A673 (cell line): ENCODE data around the gene UBASH3A. TPM values are rescaled to one million over a fixed set of nuclear protein-coding genes. Genes with fewer than 3 reads are reported as not detected.
A peak's percentile ranks its signal among the peaks of the same experiment; 100 is the strongest.

Experiments
- BruUV-seq: library from RNA; stranded (reverse); fragments of 400-500 nt; replicated peaks from 2 replicates; lab custom pipeline; 2021; lab: Mats Ljungman, UMichigan
- CTCF ChIA-PET: fragments of 300-600 bp; sonication (Branson Sonifier 250); formaldehyde crosslinking; loops from one replicate; lab custom pipeline; 2022; ENCODE audit warnings: antibody characterized with exemption; lab: Charles Lee
- POLR2A ChIA-PET: fragments of 300-600 bp; sonication (Branson Sonifier 250); formaldehyde crosslinking; loops from one replicate; lab custom pipeline; 2022; ENCODE audit warnings: antibody characterized with exemption; ENCODE audit not compliant: low non-redundant PET; lab: Charles Lee
- DNase-seq: peaks from one replicate; pipeline ENCODE4 v3.0.0-alpha.2; 2015; ENCODE audit warnings: low spot score
- H3K27ac ChIP-seq: fragments of 200-600 bp; sonication (generic); 2 replicates; pipeline ENCODE4 v1.5.1; 2016; ENCODE audit warnings: mixed run types, low read depth, mild to moderate bottlenecking, mixed read lengths, antibody characterized with exemption, low read length; ENCODE audit not compliant: poor library complexity, severe bottlenecking
- H3K27me3 ChIP-seq: fragments of 200-600 bp; sonication (generic); replicated peaks from 2 replicates; pipeline ENCODE4 v1.6.1; 2017; ENCODE audit warnings: mixed run types, low read depth, mild to moderate bottlenecking, mixed read lengths, antibody characterized with exemption, low read length; ENCODE audit not compliant: insufficient read depth, poor library complexity
- H3K36me3 ChIP-seq: fragments of 200-600 bp; sonication (generic); 2 replicates; pipeline ENCODE4 v1.6.1; 2016; ENCODE audit warnings: mixed run types, mild to moderate bottlenecking, mixed read lengths, antibody characterized with exemption, low read length; ENCODE audit not compliant: insufficient read depth, poor library complexity, severe bottlenecking
- H3K4me1 ChIP-seq: fragments of 200-600 bp; sonication (generic); 2 replicates; pipeline ENCODE4 v1.6.1; 2017; ENCODE audit warnings: mixed run types, mild to moderate bottlenecking, mixed read lengths, antibody characterized with exemption, low read length; ENCODE audit not compliant: insufficient read depth, poor library complexity, severe bottlenecking
- H3K4me3 ChIP-seq: fragments of 200-600 bp; sonication (generic); 2 replicates; pipeline ENCODE4 v1.5.1; 2016; ENCODE audit warnings: low read depth, mixed run types, mild to moderate bottlenecking, mixed read lengths, low read length; ENCODE audit not compliant: poor library complexity, severe bottlenecking
- H3K9me3 ChIP-seq: fragments of 200-600 bp; sonication (generic); 2 replicates; pipeline ENCODE4 v1.6.1; 2016; ENCODE audit warnings: mixed run types, low read depth, mild to moderate bottlenecking, mixed read lengths, antibody characterized with exemption, low read length; ENCODE audit not compliant: poor library complexity, severe bottlenecking
- EZH2 ChIP-seq: fragments of 200-600 bp; sonication (generic); IDR thresholded peaks from 2 replicates; pipeline ENCODE4 v1.6.1; 2017; ENCODE audit warnings: borderline replicate concordance, low read depth, mild to moderate bottlenecking, mixed read lengths, antibody characterized with exemption, low read length; ENCODE audit not compliant: poor library complexity, severe bottlenecking
- intact Hi-C: fragments of 100-400 bp; cut with micrococcal nuclease; formaldehyde crosslinking; loops from one replicate; pipeline ENCODE4 v1.10.0; 2022; ENCODE audit not compliant: unreplicated experiment
- total RNA-seq: library from RNA; stranded (reverse); gene quantifications from 2 replicates; pipeline ENCODE4 v1.2.3, GENCODE V29; 2021
- TF ChIP-seq, protein P1 (sequence below): fragments of 300-800, 200-600 bp; sonication (generic); conservative IDR thresholded peaks from 2 replicates; pipeline ENCODE4 v1.5.1; 2017; ENCODE audit warnings: low read depth, mild to moderate bottlenecking, antibody characterized with exemption, low read length, moderate library complexity, mixed read lengths

UBASH3A gene
- total RNA-seq, 1 experiment from 2014 or later: not detected

DNA sequence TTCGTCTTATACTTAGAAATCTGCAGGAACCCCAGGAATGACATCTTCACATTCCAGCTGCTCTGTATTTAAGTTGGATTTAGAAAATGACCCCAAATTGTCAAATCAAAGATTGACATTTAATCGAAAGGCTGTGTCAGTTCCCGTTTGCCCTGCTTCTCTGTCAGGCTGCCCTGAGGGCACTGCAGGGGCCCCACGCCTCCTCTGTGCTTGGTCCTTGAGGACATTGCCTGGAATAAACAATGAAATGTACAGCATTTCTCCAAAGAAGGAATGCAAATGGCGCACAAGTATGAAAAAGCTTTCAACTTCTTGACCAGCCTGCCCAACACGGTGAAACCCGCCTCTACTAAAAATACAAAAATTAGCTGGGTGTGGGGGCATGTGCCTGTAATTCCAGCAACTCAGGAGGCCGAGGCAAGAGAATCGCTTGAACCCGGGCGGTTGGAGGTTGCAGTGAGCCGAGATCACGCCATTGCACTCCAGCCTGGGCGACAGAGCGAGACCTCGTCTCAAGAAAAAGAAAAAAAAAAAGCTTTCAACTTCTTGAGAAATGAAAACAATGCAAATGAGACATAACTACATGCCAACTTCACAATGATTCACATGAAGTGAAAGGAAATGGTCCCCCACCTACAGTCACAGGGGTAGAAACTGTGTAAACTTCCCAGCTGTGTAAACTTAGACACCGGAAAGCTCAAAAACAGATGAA, 10.8 kb upstream of the UBASH3A start:
- DNase-seq: peak; percentile 29
- H3K4me3 ChIP-seq: no peak overlapping the region
- H3K4me1 ChIP-seq: peaks cover 4% of the 10 kb centered on the region
- H3K27me3 ChIP-seq: no peaks in the 10 kb centered on the region
- H3K27ac ChIP-seq: no peak overlapping the region
- ChIA-PET POLR2A (no interaction called here), CTCF (no interaction called here)
- no TSS peak for BruUV-seq
- H3K36me3 ChIP-seq: no peaks in the 10 kb centered on the region
- TF ChIP-seq, protein P1, sequence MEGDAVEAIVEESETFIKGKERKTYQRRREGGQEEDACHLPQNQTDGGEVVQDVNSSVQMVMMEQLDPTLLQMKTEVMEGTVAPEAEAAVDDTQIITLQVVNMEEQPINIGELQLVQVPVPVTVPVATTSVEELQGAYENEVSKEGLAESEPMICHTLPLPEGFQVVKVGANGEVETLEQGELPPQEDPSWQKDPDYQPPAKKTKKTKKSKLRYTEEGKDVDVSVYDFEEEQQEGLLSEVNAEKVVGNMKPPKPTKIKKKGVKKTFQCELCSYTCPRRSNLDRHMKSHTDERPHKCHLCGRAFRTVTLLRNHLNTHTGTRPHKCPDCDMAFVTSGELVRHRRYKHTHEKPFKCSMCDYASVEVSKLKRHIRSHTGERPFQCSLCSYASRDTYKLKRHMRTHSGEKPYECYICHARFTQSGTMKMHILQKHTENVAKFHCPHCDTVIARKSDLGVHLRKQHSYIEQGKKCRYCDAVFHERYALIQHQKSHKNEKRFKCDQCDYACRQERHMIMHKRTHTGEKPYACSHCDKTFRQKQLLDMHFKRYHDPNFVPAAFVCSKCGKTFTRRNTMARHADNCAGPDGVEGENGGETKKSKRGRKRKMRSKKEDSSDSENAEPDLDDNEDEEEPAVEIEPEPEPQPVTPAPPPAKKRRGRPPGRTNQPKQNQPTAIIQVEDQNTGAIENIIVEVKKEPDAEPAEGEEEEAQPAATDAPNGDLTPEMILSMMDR: no peak
- no peak for TF ChIP-seq EZH2
- intact Hi-C loops: no loop called here
- H3K9me3 ChIP-seq: no peaks in the 10 kb centered on the region

DNA sequence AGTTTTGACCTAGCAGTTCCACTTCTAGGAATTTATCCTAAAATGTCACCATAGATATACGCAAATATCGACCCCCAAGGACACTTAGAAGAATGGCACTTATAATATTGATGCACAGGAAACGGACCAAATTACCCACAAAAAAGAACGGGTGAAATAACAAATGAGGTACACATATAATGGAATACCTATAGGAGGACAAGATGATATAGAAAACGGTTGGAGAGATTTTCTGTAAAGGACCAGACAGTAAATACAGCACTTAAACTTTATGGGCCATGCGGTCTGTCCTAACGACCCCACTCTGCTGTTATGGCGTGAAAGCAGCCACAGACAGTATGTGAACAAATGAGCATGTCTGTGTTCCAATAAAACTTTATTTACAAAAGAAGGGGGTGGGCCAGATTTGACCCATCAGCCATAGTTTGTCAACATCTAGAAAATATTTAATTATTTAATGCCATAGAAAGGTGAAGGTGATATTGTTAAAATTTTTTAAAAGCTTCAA, 10.2 kb upstream of the UBASH3A start:
- Histone ChIP-seq H3K4me3 (no peak overlapping the region), H3K9me3 (no peaks in the 10 kb centered on the region), H3K27ac (no peak overlapping the region), H3K4me1 (peaks cover 4% of the 10 kb centered on the region), H3K36me3 (no peaks in the 10 kb centered on the region), H3K27me3 (no peaks in the 10 kb centered on the region)
- no peak for DNase-seq
- no peak for TF ChIP-seq EZH2
- TF ChIP-seq, protein P1: no peak
- CTCF ChIA-PET: no interaction called here
- POLR2A ChIA-PET: no interaction called here
- intact Hi-C loops: no loop called here
- no TSS peak for BruUV-seq

DNA sequence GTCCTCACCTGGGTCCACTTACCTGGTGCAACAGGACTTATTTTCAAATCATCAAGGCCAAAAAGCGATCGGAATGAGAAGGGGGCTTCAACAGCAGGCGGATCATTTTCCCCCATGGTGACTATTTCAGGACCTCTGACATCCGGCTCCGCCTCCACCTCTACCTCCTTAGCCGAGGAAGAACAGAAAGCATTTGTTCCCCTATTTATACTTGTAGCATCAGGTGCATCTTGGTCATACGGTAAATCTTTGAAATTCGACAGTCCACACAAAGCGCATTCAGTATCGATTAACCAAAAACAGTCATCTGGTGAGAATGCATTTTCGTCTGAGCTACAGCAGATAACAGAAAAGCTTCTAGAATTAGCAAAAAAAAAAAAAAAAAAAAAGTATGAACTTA, 8.4 kb upstream of the UBASH3A start:
- Histone ChIP-seq H3K27ac (no peak overlapping the region), H3K9me3 (no peaks in the 10 kb centered on the region), H3K27me3 (no peaks in the 10 kb centered on the region), H3K36me3 (no peaks in the 10 kb centered on the region), H3K4me3 (no peak overlapping the region), H3K4me1 (peaks cover 4% of the 10 kb centered on the region)
- intact Hi-C loops: no loop called here
- BruUV-seq: no TSS peak
- TF ChIP-seq, protein P1: no peak
- TF ChIP-seq EZH2: no peak
- ChIA-PET CTCF (no interaction called here), POLR2A (no interaction called here)
- no peak for DNase-seq
